Loucy (cell line): ENCODE results near the gene SIPA1L3.

Experiments
- H2AFZ ChIP-seq: fragments of 200-600 bp; sonication (generic); 2 replicates; pipeline ENCODE4 v1.6.0; 2016; ENCODE audit warnings: antibody characterized with exemption, mild to moderate bottlenecking, low read length, moderate library complexity
- H3F3A ChIP-seq: fragments of 200-600 bp; 2 replicates; pipeline ENCODE4 v1.6.0; 2016; ENCODE audit warnings: antibody characterized with exemption, low read depth, mild to moderate bottlenecking
- H3K27me3 ChIP-seq: fragments of 200-600 bp; sonication (generic); 2 replicates; pipeline ENCODE4 v1.6.1; 2014; ENCODE audit warnings: low read length, mild to moderate bottlenecking; ENCODE audit not compliant: insufficient read depth, poor library complexity, severe bottlenecking
- H3K36me3 ChIP-seq: fragments of 200-600 bp; sonication (generic); 2 replicates; pipeline ENCODE4 v1.6.1; 2016; ENCODE audit warnings: low read length; ENCODE audit not compliant: insufficient read depth
- H3K4me1 ChIP-seq: fragments of 200-600 bp; sonication (generic); 2 replicates; pipeline ENCODE4 v1.5.1; 2014; ENCODE audit warnings: low read length, mild to moderate bottlenecking; ENCODE audit not compliant: insufficient read depth, poor library complexity, severe bottlenecking
- H3K4me2 ChIP-seq: fragments of 200-600 bp; sonication (generic); 2 replicates; pipeline ENCODE4 v1.6.0; 2014; ENCODE audit warnings: antibody characterized with exemption, low read length, low read depth, mild to moderate bottlenecking; ENCODE audit not compliant: poor library complexity, severe bottlenecking
- H3K4me3 ChIP-seq: fragments of 200-600 bp; sonication (generic); 2 replicates; pipeline ENCODE4 v1.5.1; 2014; ENCODE audit warnings: low read length, mild to moderate bottlenecking, mixed read lengths; ENCODE audit not compliant: poor library complexity, severe bottlenecking
- H3K79me2 ChIP-seq: fragments of 200-600 bp; sonication (generic); 2 replicates; pipeline ENCODE4 v1.6.1; 2014; ENCODE audit warnings: low read length; ENCODE audit not compliant: insufficient read depth
- H3K9ac ChIP-seq: fragments of 200-600 bp; sonication (generic); 2 replicates; pipeline ENCODE4 v1.6.0; 2014; ENCODE audit warnings: mild to moderate bottlenecking, low read depth, low read length, moderate library complexity; ENCODE audit not compliant: poor library complexity, severe bottlenecking
- H3K9me2 ChIP-seq: fragments of 200-600 bp; sonication (generic); replicated peaks from 2 replicates; pipeline ENCODE4 v1.6.1; 2016; ENCODE audit warnings: low read depth, low read length, mixed read lengths
- H3K9me3 ChIP-seq: fragments of 200-600 bp; sonication (generic); 2 replicates; pipeline ENCODE4 v1.6.1; 2014; ENCODE audit warnings: mild to moderate bottlenecking, antibody characterized with exemption, low read length, low read depth; ENCODE audit not compliant: insufficient read depth
- H4K20me1 ChIP-seq: fragments of 200-600 bp; sonication (generic); 2 replicates; pipeline ENCODE4 v1.6.0; 2014; ENCODE audit warnings: antibody characterized with exemption, low read length, mild to moderate bottlenecking; ENCODE audit not compliant: insufficient read depth, poor library complexity, severe bottlenecking
- EZH2phosphoT487 ChIP-seq: fragments of 200-600 bp; IDR thresholded peaks from 2 replicates; pipeline ENCODE4 v1.6.1; 2018; ENCODE audit warnings: antibody characterized with exemption, mild to moderate bottlenecking, moderate library complexity, borderline replicate concordance
- TF ChIP-seq, protein P1 (sequence below): fragments of 200-600 bp; sonication (generic); conservative IDR thresholded peaks from 2 replicates; pipeline ENCODE4 v1.5.1; 2014; ENCODE audit warnings: mild to moderate bottlenecking, antibody characterized with exemption, low read length

SIPA1L3 gene

DNA sequence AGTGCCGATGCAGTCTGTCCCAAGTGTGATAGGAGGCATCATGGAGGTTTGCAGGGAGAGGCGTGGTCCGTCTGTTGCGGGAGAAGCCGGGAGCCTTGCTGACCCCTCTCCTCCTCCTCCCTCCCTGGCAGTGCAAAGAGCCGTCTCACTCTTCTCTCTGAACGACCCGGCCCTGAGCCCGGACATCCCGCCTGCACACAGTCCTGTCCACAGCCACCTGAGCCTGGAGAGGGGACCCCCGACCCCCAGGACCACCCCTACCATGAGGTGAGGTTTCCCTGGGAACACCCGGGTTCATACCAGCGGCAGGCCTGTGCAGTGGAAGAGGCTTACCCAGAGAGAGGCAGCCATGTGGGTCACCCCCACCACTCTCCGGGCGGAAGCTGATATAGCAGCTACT is 294.7 kb downstream of the SIPA1L3 start:
- H3K4me2 ChIP-seq, result no peak overlapping the region
- H2AFZ ChIP-seq, result no peak overlapping the region
- H3K79me2 ChIP-seq, result no peaks in the 10 kb centered on the region
- no peak for TF ChIP-seq EZH2phosphoT487
- TF ChIP-seq, protein P1, sequence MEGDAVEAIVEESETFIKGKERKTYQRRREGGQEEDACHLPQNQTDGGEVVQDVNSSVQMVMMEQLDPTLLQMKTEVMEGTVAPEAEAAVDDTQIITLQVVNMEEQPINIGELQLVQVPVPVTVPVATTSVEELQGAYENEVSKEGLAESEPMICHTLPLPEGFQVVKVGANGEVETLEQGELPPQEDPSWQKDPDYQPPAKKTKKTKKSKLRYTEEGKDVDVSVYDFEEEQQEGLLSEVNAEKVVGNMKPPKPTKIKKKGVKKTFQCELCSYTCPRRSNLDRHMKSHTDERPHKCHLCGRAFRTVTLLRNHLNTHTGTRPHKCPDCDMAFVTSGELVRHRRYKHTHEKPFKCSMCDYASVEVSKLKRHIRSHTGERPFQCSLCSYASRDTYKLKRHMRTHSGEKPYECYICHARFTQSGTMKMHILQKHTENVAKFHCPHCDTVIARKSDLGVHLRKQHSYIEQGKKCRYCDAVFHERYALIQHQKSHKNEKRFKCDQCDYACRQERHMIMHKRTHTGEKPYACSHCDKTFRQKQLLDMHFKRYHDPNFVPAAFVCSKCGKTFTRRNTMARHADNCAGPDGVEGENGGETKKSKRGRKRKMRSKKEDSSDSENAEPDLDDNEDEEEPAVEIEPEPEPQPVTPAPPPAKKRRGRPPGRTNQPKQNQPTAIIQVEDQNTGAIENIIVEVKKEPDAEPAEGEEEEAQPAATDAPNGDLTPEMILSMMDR, result no peak
- no peak overlapping the region for H3K9ac ChIP-seq
- no peaks in the 10 kb centered on the region for H3K9me2 ChIP-seq
- H3K4me3 ChIP-seq, result no peak overlapping the region
- H4K20me1 ChIP-seq, result no peaks in the 10 kb centered on the region
- no peaks in the 10 kb centered on the region for H3K27me3 ChIP-seq
- H3K9me3 ChIP-seq, result no peaks in the 10 kb centered on the region
- H3K4me1 ChIP-seq, result no peaks in the 10 kb centered on the region
- H3K36me3 ChIP-seq, result peaks cover 3% of the 10 kb centered on the region; the same call in 1 of the 2 replicates
- H3F3A ChIP-seq, result no peaks in the 10 kb centered on the region

DNA sequence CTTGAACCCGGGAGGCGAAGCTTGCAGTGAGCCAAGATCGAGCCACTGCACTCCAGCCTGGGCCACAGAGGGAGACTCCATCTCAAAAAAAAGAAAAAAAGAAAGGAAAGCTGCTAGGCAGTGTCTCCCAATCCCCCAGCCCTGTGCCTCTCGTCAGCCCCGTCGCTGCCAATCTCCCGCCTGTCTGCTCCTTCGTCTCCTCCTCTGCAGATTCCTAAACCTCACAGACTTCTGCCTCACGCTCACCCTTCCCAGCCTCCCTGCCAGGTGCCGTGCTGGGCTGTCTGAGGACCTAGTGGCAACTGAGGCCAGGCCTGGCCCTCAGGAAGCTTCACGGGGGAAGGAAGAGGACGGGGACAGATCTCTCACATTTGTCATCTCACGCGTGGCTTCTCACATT is 295.5 kb downstream of the SIPA1L3 start:
- H2AFZ ChIP-seq, result no peak overlapping the region
- no peaks in the 10 kb centered on the region for H3K9me2 ChIP-seq
- H3K36me3 ChIP-seq, result peaks cover 3% of the 10 kb centered on the region; the same call in 1 of the 2 replicates
- no peaks in the 10 kb centered on the region for H4K20me1 ChIP-seq
- no peak overlapping the region for H3K9ac ChIP-seq
- no peak for TF ChIP-seq EZH2phosphoT487
- TF ChIP-seq, protein P1, result no peak
- no peaks in the 10 kb centered on the region for H3K27me3 ChIP-seq
- H3K4me3 ChIP-seq, result no peak overlapping the region
- H3K79me2 ChIP-seq, result no peaks in the 10 kb centered on the region
- H3K4me1 ChIP-seq, result no peaks in the 10 kb centered on the region
- H3K9me3 ChIP-seq, result no peaks in the 10 kb centered on the region
- H3K4me2 ChIP-seq, result no peak overlapping the region
- no peaks in the 10 kb centered on the region for H3F3A ChIP-seq

DNA sequence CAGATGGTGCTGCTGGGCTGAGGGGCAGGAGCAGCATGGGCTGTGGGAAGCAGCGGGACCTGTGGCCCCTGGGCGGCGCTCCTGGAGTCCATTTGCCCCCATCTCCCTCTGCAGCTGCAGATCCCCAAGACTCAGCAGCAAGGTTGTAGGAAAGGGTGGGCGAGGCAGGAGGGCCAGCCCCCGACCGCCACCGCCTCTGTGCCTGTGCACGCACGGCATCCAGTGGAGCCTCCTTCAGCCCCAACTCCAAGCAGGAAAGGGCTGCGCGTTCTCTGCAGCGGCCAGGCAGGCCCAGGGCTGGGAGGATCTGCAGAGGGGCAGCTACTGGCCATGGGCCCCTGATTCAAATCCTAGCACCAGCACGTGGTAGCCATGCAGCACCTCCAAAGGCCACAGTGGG is 296.2 kb downstream of the SIPA1L3 start:
- no peak overlapping the region for H3K4me2 ChIP-seq
- H3K4me3 ChIP-seq, result no peak overlapping the region
- H3K27me3 ChIP-seq, result no peaks in the 10 kb centered on the region
- H2AFZ ChIP-seq, result no peak overlapping the region
- H4K20me1 ChIP-seq, result no peaks in the 10 kb centered on the region
- no peaks in the 10 kb centered on the region for H3K79me2 ChIP-seq
- H3K9me2 ChIP-seq, result no peaks in the 10 kb centered on the region
- TF ChIP-seq, protein P1, result no peak
- TF ChIP-seq EZH2phosphoT487, result no peak
- no peaks in the 10 kb centered on the region for H3F3A ChIP-seq
- no peak overlapping the region for H3K9ac ChIP-seq
- H3K36me3 ChIP-seq, result peaks cover 3% of the 10 kb centered on the region; the same call in 1 of the 2 replicates
- H3K9me3 ChIP-seq, result no peaks in the 10 kb centered on the region
- H3K4me1 ChIP-seq, result no peaks in the 10 kb centered on the region
